GM19239 (cell line): ENCODE data around the gene RERE.
A peak's percentile ranks its signal among the peaks of the same experiment; 100 is the strongest.

Experiments used
- DNase-seq: peaks from one replicate; pipeline ENCODE4 v3.0.0; 2011; ENCODE audit warnings: low spot score; ENCODE audit not compliant: insufficient read length
- FAIRE-seq: peaks from 2 replicates; lab custom pipeline; 2011; peaks lifted over from hg19 to GRCh38; lab: Jason Lieb, UNC

The RERE gene

GRCh38 chr1:8570465-8570864, 247.0 kb downstream of the RERE start:
- no peak for FAIRE-seq
- no peak for DNase-seq

- DNase-seq (no peak), FAIRE-seq (no peak)
Measured at GRCh38 chr1:8569242-8569641, 248.2 kb downstream of the RERE start.

DNA sequence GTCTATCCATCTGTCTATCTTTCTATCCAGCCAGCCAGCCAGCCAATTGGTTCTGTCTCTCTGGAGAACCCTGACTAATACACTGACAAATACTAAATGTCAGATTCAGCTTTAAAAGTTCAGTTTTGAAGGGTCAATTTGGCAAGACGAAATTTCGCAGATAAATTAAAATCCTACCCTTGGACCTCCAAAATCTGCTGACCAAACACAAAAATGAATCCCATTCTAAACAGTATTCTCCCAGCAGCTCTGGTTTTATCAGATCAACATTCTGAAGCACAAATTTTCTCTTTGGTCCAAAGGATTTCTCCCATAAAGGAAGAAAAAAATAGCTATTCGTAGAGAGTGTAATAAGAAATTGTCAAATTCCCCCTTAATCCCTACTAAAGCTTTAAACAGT, 248.6 kb downstream of the RERE start:
- FAIRE-seq (no peak), DNase-seq (no peak)

DNA sequence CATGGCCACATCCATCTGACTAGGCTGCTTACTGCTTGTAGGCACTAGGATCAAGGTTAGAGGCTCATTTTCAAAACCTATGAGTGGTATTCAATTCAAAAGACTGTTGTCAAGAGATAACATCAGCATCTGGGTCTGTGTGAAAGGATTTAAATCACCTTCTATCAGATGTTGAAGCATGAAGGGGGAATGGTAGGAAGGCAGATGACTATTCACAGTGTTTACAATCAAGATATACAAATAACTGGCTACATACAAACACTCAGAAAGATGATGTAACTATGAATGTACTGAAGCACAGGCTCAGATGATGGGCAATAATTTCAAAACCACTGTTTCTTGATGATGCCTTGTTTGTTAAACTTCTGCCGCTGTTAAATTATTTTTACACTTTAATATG, 250.3 kb downstream of the RERE start:
- no peak for DNase-seq
- no peak for FAIRE-seq

- no peak for DNase-seq
- FAIRE-seq, result no peak
Measured at GRCh38 chr1:8565802-8566201, 251.6 kb downstream of the RERE start.

GRCh38 chr1:8563944-8564537, 253.4 kb downstream of the RERE start:
- DNase-seq (no peak), FAIRE-seq (no peak)

DNA sequence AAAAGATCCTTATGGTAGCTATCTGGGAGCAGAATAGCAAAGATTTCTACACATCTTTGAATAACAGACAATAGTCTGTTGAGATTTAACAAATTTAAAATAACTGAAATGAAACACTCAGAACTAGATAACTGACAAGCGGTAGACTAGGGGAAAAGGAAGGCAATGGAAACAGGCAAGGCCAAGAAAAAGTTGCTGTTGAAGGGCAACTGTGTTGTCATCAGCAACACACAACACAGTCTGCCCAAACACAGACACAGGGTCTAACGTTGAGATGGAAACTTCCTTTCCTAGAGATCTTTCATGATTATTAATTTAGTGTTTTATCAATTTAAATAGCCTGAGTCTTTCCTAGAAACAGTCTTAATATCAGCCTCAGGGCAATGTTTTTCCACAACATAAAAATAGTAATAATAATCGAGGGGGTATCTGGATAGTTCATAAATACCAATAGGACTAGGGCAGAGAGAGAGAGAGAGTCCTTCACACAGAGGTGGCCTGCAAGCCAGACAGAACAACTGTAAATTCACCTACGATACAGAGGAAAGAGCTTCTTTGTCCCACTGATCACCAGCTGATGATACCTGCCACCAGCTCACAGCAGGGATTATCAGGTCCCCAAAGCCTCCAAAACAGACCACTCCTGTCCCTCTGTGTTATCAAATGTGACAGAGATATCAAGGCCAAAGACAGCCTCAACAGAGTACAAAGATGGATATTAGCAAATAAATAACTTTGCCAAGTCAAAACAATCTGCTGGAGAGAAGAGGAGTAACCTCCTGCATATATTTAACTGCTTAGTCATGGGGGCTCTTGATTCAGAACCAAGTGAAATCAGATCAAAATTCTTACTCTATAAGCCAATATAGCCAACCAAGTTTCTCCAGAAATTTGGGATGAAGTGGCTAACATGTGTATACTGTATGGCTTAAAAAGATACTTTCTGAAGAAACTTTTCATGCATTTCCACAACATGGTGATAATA, 254.3 kb downstream of the RERE start:
- DNase-seq (no peak), FAIRE-seq (no peak)

- FAIRE-seq, result no peak
- no peak for DNase-seq
Measured at GRCh38 chr1:8562222-8562621, 255.2 kb downstream of the RERE start.

- FAIRE-seq (peak; percentile 75), DNase-seq (no peak)
Measured at GRCh38 chr1:8560611-8561544, 256.6 kb downstream of the RERE start.

DNA sequence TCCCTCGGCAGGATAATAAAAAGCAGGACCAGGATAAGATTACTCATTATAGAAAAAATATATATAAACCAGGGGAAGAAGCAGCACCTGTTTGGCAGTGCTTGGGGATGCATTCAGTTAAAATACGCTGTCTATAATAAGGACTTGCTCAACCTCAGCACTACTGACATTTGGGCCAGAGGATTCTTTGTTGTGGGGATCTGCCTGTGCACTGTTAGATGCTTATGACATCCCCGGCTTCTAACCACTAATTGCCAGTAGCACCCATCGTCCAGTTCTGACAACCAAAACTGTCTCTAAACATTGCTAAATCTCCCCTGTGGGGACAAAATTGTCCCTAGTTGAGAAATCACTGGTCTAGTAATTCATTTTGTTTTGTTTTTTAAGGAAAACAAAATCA, 257.4 kb downstream of the RERE start:
- FAIRE-seq (no peak), DNase-seq (no peak)

GRCh38 chr1:8555582-8555981, 261.9 kb downstream of the RERE start:
- DNase-seq (no peak), FAIRE-seq (no peak)

DNA sequence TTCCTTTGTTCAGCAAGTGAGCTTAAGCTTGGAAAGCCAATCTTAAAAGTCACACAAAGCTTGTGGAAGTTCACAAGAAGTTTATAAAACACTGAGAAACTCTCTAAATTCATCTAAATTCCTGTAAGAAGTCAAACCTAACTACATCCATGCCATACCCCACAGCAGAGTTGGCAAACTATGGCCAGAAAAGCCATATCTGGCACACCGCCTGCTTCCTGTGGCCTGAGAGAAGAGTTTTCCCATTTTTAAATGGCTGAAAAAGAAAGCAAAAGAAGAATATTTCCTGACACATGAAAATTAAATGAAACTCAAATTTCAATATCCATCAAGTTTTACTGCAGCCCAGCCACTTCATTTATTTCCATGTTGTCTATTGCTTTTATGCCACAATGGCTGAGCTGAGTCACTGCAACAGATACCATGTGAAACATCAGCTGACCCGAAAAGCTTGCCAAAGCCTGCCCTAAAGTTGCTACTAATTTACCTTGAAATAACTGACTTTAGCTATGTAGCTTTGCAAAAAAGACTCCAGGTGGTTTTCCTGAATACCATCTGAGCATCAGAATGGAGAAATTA, 262.4 kb downstream of the RERE start:
- peak; percentile 21 for FAIRE-seq

GRCh38 chr1:8552820-8553397, 264.5 kb downstream of the RERE start:
- FAIRE-seq, result no peak

More for the DNA sequence above, 262.4 kb downstream of the RERE start:
- DNase-seq, result no peak

DNA sequence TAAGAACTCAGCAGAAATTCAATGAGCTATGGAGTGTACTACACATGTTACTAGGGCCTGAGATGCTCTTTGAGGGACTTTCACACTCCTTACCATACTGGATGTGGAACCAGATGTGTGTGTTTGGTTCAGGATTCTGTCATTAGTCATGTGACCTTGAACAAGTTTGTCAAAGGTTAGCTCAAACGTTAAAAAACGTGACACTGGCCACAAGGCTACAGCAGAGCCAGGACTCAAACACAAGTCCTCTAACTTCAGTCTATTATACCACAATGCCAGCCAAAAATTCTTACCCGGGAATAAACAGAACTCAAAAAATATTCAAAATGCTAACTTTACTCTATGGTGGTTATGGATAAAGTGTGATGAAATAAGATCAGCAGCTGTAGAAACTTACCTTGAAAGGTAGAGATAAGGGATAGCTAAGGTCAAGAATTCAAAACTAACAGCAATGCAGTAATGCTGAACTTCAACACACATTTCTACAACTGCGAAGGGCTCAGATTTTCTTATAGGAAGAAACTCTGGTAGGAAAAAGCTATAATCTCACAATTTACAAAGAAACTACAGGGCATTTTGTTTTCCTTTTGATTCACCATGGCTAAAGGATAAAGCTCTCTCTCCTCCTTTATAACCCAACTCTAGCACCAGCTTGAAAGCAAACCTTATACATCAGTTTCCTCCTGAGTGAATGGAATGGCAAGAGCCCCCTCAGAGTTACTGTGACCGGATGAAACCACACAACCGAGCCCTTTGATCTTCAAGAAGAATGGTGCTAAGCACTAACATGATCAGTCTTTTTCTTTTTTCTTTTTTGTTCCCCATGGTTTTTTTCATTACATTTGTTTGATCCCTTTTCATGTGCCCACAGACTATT, 265.6 kb downstream of the RERE start:
- FAIRE-seq, result peak; percentile 47
- no peak for DNase-seq

More at GRCh38 chr1:8552820-8553397, 264.5 kb downstream of the RERE start:
- DNase-seq, result no peak

- FAIRE-seq (no peak), DNase-seq (no peak)
Measured at GRCh38 chr1:8551057-8551456, 266.4 kb downstream of the RERE start.

- DNase-seq (no peak), FAIRE-seq (peak; percentile 51)
Measured at GRCh38 chr1:8547791-8548190, 269.6 kb downstream of the RERE start.

DNA sequence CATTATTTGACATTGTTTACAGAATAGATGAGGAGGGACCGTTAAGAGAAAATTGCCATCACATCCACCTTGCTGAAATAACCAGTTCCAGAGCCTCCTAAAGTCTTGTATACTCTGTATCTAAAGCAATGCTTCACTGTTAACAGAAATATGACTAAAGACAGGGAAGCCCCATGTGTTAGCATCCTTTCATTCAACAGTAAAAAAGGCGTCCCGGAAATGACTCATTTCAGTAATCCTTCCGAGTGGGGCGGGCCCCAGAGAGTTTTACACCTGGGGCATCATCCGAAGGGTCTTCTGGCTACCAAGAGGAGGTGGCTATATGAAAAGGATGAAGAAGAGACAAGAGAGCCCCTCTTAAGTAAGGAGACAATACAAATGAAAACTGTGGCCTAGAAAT, 272.4 kb downstream of the RERE start:
- DNase-seq (no peak), FAIRE-seq (peak; percentile 26)

DNA sequence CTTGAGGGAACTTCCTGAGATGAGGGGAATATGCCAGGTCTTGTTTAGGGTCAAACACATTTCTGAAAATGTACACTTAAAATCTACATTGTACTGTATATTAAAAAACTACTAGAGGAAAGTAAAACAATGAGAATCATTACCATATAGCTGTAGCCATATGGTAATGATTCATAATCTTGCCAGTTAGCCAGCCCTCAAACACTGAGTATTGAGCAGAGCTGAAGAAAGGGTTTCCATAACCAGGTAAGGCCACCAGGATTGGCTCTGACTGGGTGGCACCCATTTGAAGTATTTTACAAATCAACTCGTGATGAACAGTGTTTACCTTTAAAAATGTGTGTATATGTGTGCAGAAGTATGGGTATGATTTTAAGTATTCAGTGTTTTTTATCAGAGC, 272.8 kb downstream of the RERE start:
- no peak for DNase-seq
- FAIRE-seq, result peak; percentile 62

GRCh38 chr1:8543965-8544364, 273.5 kb downstream of the RERE start:
- FAIRE-seq, result no peak
- DNase-seq, result no peak
